HCT116 (cell line): ENCODE measurements around the gene CAPN3.

Experiments
- CEBPB ChIP-seq: IDR thresholded peaks from 2 replicates; pipeline ENCODE4 v1.6.1; 2012; ENCODE audit warnings: low read depth
- CTCF ChIP-seq, 3 experiments: fragments of 200-600 bp in 1 of 3; sonication (generic) in 1 of 3; IDR thresholded peaks in 2 of 3; conservative IDR thresholded peaks in 1 of 3; 2 replicates each; pipeline ENCODE4 v1.5.1; 2012 to 2017; ENCODE audit warnings: low read depth in 2 of 3, low read length in 2 of 3, antibody characterized with exemption in 1 of 3, borderline replicate concordance in 1 of 3, control low read depth in 1 of 3, mild to moderate bottlenecking in 1 of 3, mixed read lengths in 1 of 3, mixed run types in 1 of 3, moderate library complexity in 1 of 3; ENCODE audit not compliant: insufficient read depth in 1 of 3
- EGR1 ChIP-seq: IDR thresholded peaks from 2 replicates; pipeline ENCODE4 v1.6.1; 2012; ENCODE audit warnings: low read depth
- ELF1 ChIP-seq: IDR thresholded peaks from 2 replicates; pipeline ENCODE4 v1.6.1; 2012; ENCODE audit warnings: low read depth, borderline replicate concordance
- POLR2A ChIP-seq: IDR thresholded peaks from 2 replicates; pipeline ENCODE4 v1.7.0; 2011; ENCODE audit warnings: borderline replicate concordance; ENCODE audit not compliant: insufficient read depth, insufficient read length; ENCODE audit errors: extremely low read depth
- POLR2AphosphoS5 ChIP-seq: IDR thresholded peaks from 2 replicates; pipeline ENCODE4 v1.6.1; 2011; ENCODE audit warnings: mild to moderate bottlenecking, low read depth, low read length, moderate library complexity
- TF ChIP-seq, protein P1 (sequence below): IDR thresholded peaks from 2 replicates; pipeline ENCODE4 v1.6.1; 2012

DNA sequence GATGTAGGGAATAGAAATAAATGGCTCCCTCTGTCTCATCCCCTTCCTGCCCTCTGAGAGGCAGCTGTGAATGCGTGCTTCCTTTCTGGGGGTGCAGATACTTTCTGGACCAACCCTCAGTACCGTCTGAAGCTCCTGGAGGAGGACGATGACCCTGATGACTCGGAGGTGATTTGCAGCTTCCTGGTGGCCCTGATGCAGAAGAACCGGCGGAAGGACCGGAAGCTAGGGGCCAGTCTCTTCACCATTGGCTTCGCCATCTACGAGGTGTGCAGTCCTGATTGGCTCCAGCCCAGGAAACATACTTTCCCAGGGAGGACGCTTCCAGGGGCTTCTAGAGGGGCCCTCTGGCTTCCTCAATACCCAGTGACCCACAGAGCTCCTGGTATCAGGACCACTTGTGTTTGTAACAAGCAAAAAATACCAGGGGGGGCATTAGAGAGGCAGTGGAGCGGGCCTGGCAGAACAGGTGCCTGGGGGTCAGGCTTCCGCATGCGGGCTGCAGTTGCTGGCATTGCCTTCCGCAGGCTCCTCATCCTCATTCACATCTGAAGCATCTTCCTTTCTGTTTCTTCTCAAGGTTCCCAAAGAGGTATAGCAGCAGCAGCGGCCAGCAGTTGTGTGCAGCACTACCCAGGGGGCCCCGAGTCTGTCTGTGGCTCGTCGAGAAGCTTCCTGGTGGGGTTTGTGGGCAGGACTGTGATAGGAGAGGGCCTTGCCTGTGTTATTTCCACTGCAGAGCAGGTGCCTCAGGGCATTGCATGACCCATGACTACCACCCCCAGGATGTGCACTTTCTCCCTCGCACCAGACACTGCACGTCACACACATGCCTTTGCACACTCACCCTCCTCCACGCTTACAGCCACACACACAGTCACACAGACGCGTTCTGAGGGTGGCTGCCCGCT lies 42.5 kb downstream of the CAPN3 start:
- TF ChIP-seq POLR2AphosphoS5 (peak; percentile 89), CEBPB (no peak), CTCF (IDR thresholded peaks at IDR 0.05 in 2 of 3, conservative IDR thresholded peaks at IDR 0.05 in 1 of 3; ENCODE audit: borderline replicate concordance in 1 of 3, insufficient read depth in 1 of 3, low read depth in 2 of 3, low read length in 2 of 3) (no peak), ELF1 (peak; percentile 76), POLR2A (peak; percentile 77), EGR1 (no peak)
- TF ChIP-seq, protein P1, sequence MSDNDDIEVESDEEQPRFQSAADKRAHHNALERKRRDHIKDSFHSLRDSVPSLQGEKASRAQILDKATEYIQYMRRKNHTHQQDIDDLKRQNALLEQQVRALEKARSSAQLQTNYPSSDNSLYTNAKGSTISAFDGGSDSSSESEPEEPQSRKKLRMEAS: no peak
